ENCODE data around the gene FBXL17.

FBXL17 gene

GRCh38 chr5:108113950-108114349 is 267.9 kb downstream of the FBXL17 start:
- POLR2A ChIA-PET, result no interaction called here
- H3K9me3 ChIP-seq (ENCODE audit: control insufficient read depth, insufficient read depth, low read depth, low read length), result no peaks in the 10 kb centered on the region
- H3K4me3 ChIP-seq (ENCODE audit: low read depth, low read length), result no peak overlapping the region
- no peaks in the 10 kb centered on the region for H3K4me1 ChIP-seq (ENCODE audit: control insufficient read depth, insufficient read depth, low read length)
- no peaks in the 10 kb centered on the region for H3K36me3 ChIP-seq (ENCODE audit: control insufficient read depth in 2 of 2, insufficient read depth in 1 of 2, low read length in 2 of 2)
- TF ChIP-seq ZNF202 (tag by site-specific recombination; IDR thresholded peaks at IDR 0.05; ENCODE audit: borderline replicate concordance), result no peak
- no peak for TF ChIP-seq SCRT1 (tag by site-specific recombination; IDR thresholded peaks at IDR 0.05; ENCODE audit: borderline replicate concordance)
- no peak for TF ChIP-seq ZNF174 (tag by site-specific recombination; IDR thresholded peaks at IDR 0.05)
- TF ChIP-seq ZSCAN30 (tag by site-specific recombination; IDR thresholded peaks at IDR 0.05), result no peak
- TF ChIP-seq ZNF670 (tag by site-specific recombination; IDR thresholded peaks at IDR 0.05; ENCODE audit: low read depth), result no peak
- TF ChIP-seq REPIN1 (tag by site-specific recombination; IDR thresholded peaks at IDR 0.05; ENCODE audit: low read depth), result no peak
- TF ChIP-seq ZNF488 (tag by site-specific recombination; IDR thresholded peaks at IDR 0.05), result no peak
- TF ChIP-seq ZNF274 (IDR thresholded peaks at IDR 0.05; ENCODE audit: low read length), result no peak
- no peak for TF ChIP-seq ZNF274 (tag by site-specific recombination; IDR thresholded peaks at IDR 0.05; ENCODE audit: borderline replicate concordance)
- TF ChIP-seq ZNF610 (tag by site-specific recombination; IDR thresholded peaks at IDR 0.05; ENCODE audit: borderline replicate concordance), result no peak
- TF ChIP-seq EGR2 (tag by site-specific recombination; IDR thresholded peaks at IDR 0.05; ENCODE audit: low read depth), result no peak
- TF ChIP-seq KLF1 (tag by site-specific recombination; IDR thresholded peaks at IDR 0.05), result no peak
- TF ChIP-seq ZNF239 (tag by site-specific recombination; IDR thresholded peaks at IDR 0.05), result no peak
- no peak for TF ChIP-seq ZSCAN18 (tag by site-specific recombination; IDR thresholded peaks at IDR 0.05)
- TF ChIP-seq SALL2 (tag by site-specific recombination; IDR thresholded peaks at IDR 0.05; ENCODE audit: borderline replicate concordance), result no peak
- no peak for TF ChIP-seq ZNF660 (tag by site-specific recombination; IDR thresholded peaks at IDR 0.05)
- TF ChIP-seq ZNF791 (tag by site-specific recombination; IDR thresholded peaks at IDR 0.05), result no peak
- no peak for TF ChIP-seq ZNF37A (tag by site-specific recombination; IDR thresholded peaks at IDR 0.05)
- no peak for TF ChIP-seq ZNF211 (tag by site-specific recombination; IDR thresholded peaks at IDR 0.05; ENCODE audit: low read depth)
- TF ChIP-seq ZNF707 (tag by site-specific recombination; IDR thresholded peaks at IDR 0.05), result no peak
- CTCF ChIA-PET, result no interaction called here
- no peak overlapping the region for H3K27ac ChIP-seq (ENCODE audit: extremely low read depth, low read depth, low read length)

- POLR2A ChIA-PET, result no interaction called here
- Histone ChIP-seq H3K36me3 (ENCODE audit: control insufficient read depth in 2 of 2, insufficient read depth in 1 of 2, low read length in 2 of 2) (no peaks in the 10 kb centered on the region), H3K4me3 (ENCODE audit: low read depth, low read length) (no peak overlapping the region), H3K9me3 (ENCODE audit: control insufficient read depth, insufficient read depth, low read depth, low read length) (no peaks in the 10 kb centered on the region), H3K4me1 (ENCODE audit: control insufficient read depth, insufficient read depth, low read length) (no peaks in the 10 kb centered on the region), H3K27ac (ENCODE audit: extremely low read depth, low read depth, low read length) (no peak overlapping the region)
- CTCF ChIA-PET, result no interaction called here
- no peak for TF ChIP-seq ZNF324 (tag by site-specific recombination; IDR thresholded peaks at IDR 0.05)
- no peak for TF ChIP-seq ZNF654 (tag by site-specific recombination; IDR thresholded peaks at IDR 0.05; ENCODE audit: low read depth)
- no peak for TF ChIP-seq ATF2 (tag by site-specific recombination; IDR thresholded peaks at IDR 0.05; ENCODE audit: low read depth)
- no peak for TF ChIP-seq ZNF664 (tag by site-specific recombination; IDR thresholded peaks at IDR 0.05)
- TF ChIP-seq ZNF311 (tag by site-specific recombination; IDR thresholded peaks at IDR 0.05; ENCODE audit: borderline replicate concordance), result no peak
- no peak for TF ChIP-seq ZBTB26 (tag by site-specific recombination; optimal IDR thresholded peaks at IDR 0.05)
- TF ChIP-seq ZNF221 (tag by site-specific recombination; IDR thresholded peaks at IDR 0.05; ENCODE audit: borderline replicate concordance), result no peak
- TF ChIP-seq ZNF449 (tag by site-specific recombination; IDR thresholded peaks at IDR 0.05), result no peak
- TF ChIP-seq ZSCAN18 (tag by site-specific recombination; IDR thresholded peaks at IDR 0.05), result no peak
- TF ChIP-seq ZNF211 (tag by site-specific recombination; IDR thresholded peaks at IDR 0.05; ENCODE audit: low read depth), result no peak
- no peak for TF ChIP-seq SCRT1 (tag by site-specific recombination; IDR thresholded peaks at IDR 0.05; ENCODE audit: borderline replicate concordance)
- TF ChIP-seq GLIS1 (tag by site-specific recombination; IDR thresholded peaks at IDR 0.05), result no peak
- TF ChIP-seq ZNF670 (tag by site-specific recombination; IDR thresholded peaks at IDR 0.05; ENCODE audit: low read depth), result no peak
Observed at GRCh38 chr5:108111736-108112135, 270.2 kb downstream of the FBXL17 start.
